ENCODE data around the gene CAMK1D. TPM values are rescaled to one million over a fixed set of nuclear protein-coding genes. Genes with fewer than 3 reads are reported as not detected.

CAMK1D gene
- polyA plus RNA-seq, 1 experiment: 1.1 TPM

GRCh38 chr10:12445701-12446334 is 96.5 kb downstream of the CAMK1D start:
- Histone ChIP-seq H3K4me3 (ENCODE audit: low read depth, low read length) (no peak overlapping the region), H3K36me3 (ENCODE audit: control insufficient read depth, insufficient read depth, low read length) (no peaks in the 10 kb centered on the region), H3K27me3 (ENCODE audit: control insufficient read depth, insufficient read depth, low read length) (no peaks in the 10 kb centered on the region)
- DNase-seq (ENCODE audit: low read depth): no peak
- CTCF ChIA-PET: no interaction called here
- TF ChIP-seq CTCF (IDR thresholded peaks at IDR 0.05; ENCODE audit: insufficient read depth, low read depth, low read length): no peak
- POLR2A ChIA-PET: no interaction called here

- Histone ChIP-seq H3K27me3 (ENCODE audit: control insufficient read depth, insufficient read depth, low read length) (no peaks in the 10 kb centered on the region), H3K4me3 (ENCODE audit: low read depth, low read length) (no peak overlapping the region), H3K36me3 (ENCODE audit: control insufficient read depth, insufficient read depth, low read length) (no peaks in the 10 kb centered on the region)
- POLR2A ChIA-PET: no interaction called here
- CTCF ChIA-PET: no interaction called here
- TF ChIP-seq CTCF (IDR thresholded peaks at IDR 0.05; ENCODE audit: insufficient read depth, low read depth, low read length): no peak
- DNase-seq (ENCODE audit: low read depth): no peak
These were observed 99.0 kb downstream of the CAMK1D start for GRCh38 chr10:12448340-12448728.

GRCh38 chr10:12448729-12449391 is 99.5 kb downstream of the CAMK1D start:
- no peak for TF ChIP-seq CTCF (IDR thresholded peaks at IDR 0.05; ENCODE audit: insufficient read depth, low read depth, low read length)
- DNase-seq (ENCODE audit: low read depth): peak; percentile 76
- H3K36me3 ChIP-seq (ENCODE audit: control insufficient read depth, insufficient read depth, low read length): no peaks in the 10 kb centered on the region
- H3K27me3 ChIP-seq (ENCODE audit: control insufficient read depth, insufficient read depth, low read length): no peaks in the 10 kb centered on the region
- no peak overlapping the region for H3K4me3 ChIP-seq (ENCODE audit: low read depth, low read length)
- ChIA-PET CTCF (no interaction called here), POLR2A (interaction anchor here (0.6 kb wide), 1 partner anchor 14 kb away, joined by 3 read pairs; no protein-coding TSS in a partner anchor)

- ChIA-PET POLR2A (no interaction called here), CTCF (no interaction called here)
- Histone ChIP-seq H3K4me3 (ENCODE audit: low read depth, low read length) (no peak overlapping the region), H3K27me3 (ENCODE audit: control insufficient read depth, insufficient read depth, low read length) (no peaks in the 10 kb centered on the region), H3K36me3 (ENCODE audit: control insufficient read depth, insufficient read depth, low read length) (no peaks in the 10 kb centered on the region)
- no peak for DNase-seq (ENCODE audit: low read depth)
- no peak for TF ChIP-seq CTCF (IDR thresholded peaks at IDR 0.05; ENCODE audit: insufficient read depth, low read depth, low read length)
These were observed 106.0 kb downstream of the CAMK1D start for GRCh38 chr10:12455318-12455717.

GRCh38 chr10:12455766-12456165 is 106.4 kb downstream of the CAMK1D start:
- CTCF ChIA-PET: no interaction called here

More at GRCh38 chr10:12455766-12456165, 106.4 kb downstream of the CAMK1D start:
- DNase-seq (ENCODE audit: low read depth): peak; percentile 9
- Histone ChIP-seq H3K27me3 (ENCODE audit: control insufficient read depth, insufficient read depth, low read length) (no peaks in the 10 kb centered on the region), H3K36me3 (ENCODE audit: control insufficient read depth, insufficient read depth, low read length) (no peaks in the 10 kb centered on the region), H3K4me3 (ENCODE audit: low read depth, low read length) (no peak overlapping the region)
- POLR2A ChIA-PET: no interaction called here
- TF ChIP-seq CTCF (IDR thresholded peaks at IDR 0.05; ENCODE audit: insufficient read depth, low read depth, low read length): no peak
